ENCODE results near the gene SPX. TPM values are rescaled to one million over a fixed set of nuclear protein-coding genes. Genes with fewer than 3 reads are reported as not detected.

The SPX gene
- total RNA-seq, 4 donors from 2014 or later, result 0.21 TPM; not detected in 3

- Histone ChIP-seq H3K27ac (no peak overlapping the region), H3K27me3 (peaks cover 40% of the 10 kb centered on the region), H3K9me3 (no peaks in the 10 kb centered on the region), H3K4me3 (no peak overlapping the region), H3K4me1 (peaks cover 13% of the 10 kb centered on the region), H3K36me3 (no peaks in the 10 kb centered on the region)
- TF ChIP-seq POLR2AphosphoS5 (IDR thresholded peaks at IDR 0.05) (no peak), CTCF (IDR thresholded peaks at IDR 0.05) (no peak), POLR2A (IDR thresholded peaks at IDR 0.05) (no peak), EP300 (IDR thresholded peaks at IDR 0.05) (no peak)
- WGBS, result 89% methylated on average over 2 of the region's 2 CpGs
- DNase-seq (ENCODE audit: low spot score in 2 of 2), result no peak
These were observed 3.4 kb downstream of the SPX start for GRCh38 chr12:21529456-21529855.

- Histone ChIP-seq H3K27me3 (no peaks in the 10 kb centered on the region), H3K36me3 (no peaks in the 10 kb centered on the region), H3K27ac (no peak overlapping the region), H3K4me1 (no peaks in the 10 kb centered on the region), H3K4me3 (no peak overlapping the region), H3K9me3 (no peaks in the 10 kb centered on the region)
- no peak for DNase-seq (ENCODE audit: low spot score in 2 of 2)
- no peak for TF ChIP-seq EP300 (IDR thresholded peaks at IDR 0.05)
- no peak for TF ChIP-seq POLR2AphosphoS5 (IDR thresholded peaks at IDR 0.05)
- no peak for TF ChIP-seq CTCF (IDR thresholded peaks at IDR 0.05)
- TF ChIP-seq POLR2A (IDR thresholded peaks at IDR 0.05), result no peak
- WGBS, result 65% methylated on average over 5 of the region's 5 CpGs
These were observed 12.1 kb downstream of the SPX start for GRCh38 chr12:21538061-21538653.

- DNase-seq (ENCODE audit: low spot score in 2 of 2), result no peak
- Histone ChIP-seq H3K9me3 (no peaks in the 10 kb centered on the region), H3K36me3 (no peaks in the 10 kb centered on the region), H3K27me3 (no peaks in the 10 kb centered on the region), H3K4me3 (no peak overlapping the region), H3K27ac (no peak overlapping the region), H3K4me1 (no peaks in the 10 kb centered on the region)
- TF ChIP-seq CTCF (IDR thresholded peaks at IDR 0.05), result no peak
- TF ChIP-seq POLR2A (IDR thresholded peaks at IDR 0.05), result no peak
- no peak for TF ChIP-seq POLR2AphosphoS5 (IDR thresholded peaks at IDR 0.05)
- no peak for TF ChIP-seq EP300 (IDR thresholded peaks at IDR 0.05)
These were observed 13.7 kb downstream of the SPX start for GRCh38 chr12:21539797-21540196.

- no peak for DNase-seq (ENCODE audit: low spot score in 2 of 2)
- no peaks in the 10 kb centered on the region for H3K9me3 ChIP-seq
- WGBS, result 79% methylated on average over 6 of the region's 6 CpGs
- H3K4me3 ChIP-seq, result no peak overlapping the region
- H3K36me3 ChIP-seq, result no peaks in the 10 kb centered on the region
- H3K27me3 ChIP-seq, result no peaks in the 10 kb centered on the region
- no peaks in the 10 kb centered on the region for H3K4me1 ChIP-seq
- TF ChIP-seq CTCF (IDR thresholded peaks at IDR 0.05), result no peak
- TF ChIP-seq POLR2A (IDR thresholded peaks at IDR 0.05), result no peak
- no peak for TF ChIP-seq POLR2AphosphoS5 (IDR thresholded peaks at IDR 0.05)
- TF ChIP-seq EP300 (IDR thresholded peaks at IDR 0.05), result no peak
- no peak overlapping the region for H3K27ac ChIP-seq
These were observed 15.7 kb downstream of the SPX start for GRCh38 chr12:21541773-21542172.

- H3K36me3 ChIP-seq, result no peaks in the 10 kb centered on the region
- H3K4me3 ChIP-seq, result no peak overlapping the region
- H3K27ac ChIP-seq, result no peak overlapping the region
- H3K9me3 ChIP-seq, result no peaks in the 10 kb centered on the region
- H3K4me1 ChIP-seq, result no peaks in the 10 kb centered on the region
- WGBS, result 56% methylated on average over 5 of the region's 5 CpGs
- TF ChIP-seq POLR2AphosphoS5 (IDR thresholded peaks at IDR 0.05), result no peak
- no peak for TF ChIP-seq POLR2A (IDR thresholded peaks at IDR 0.05)
- TF ChIP-seq EP300 (IDR thresholded peaks at IDR 0.05), result no peak
- no peak for TF ChIP-seq CTCF (IDR thresholded peaks at IDR 0.05)
- DNase-seq (ENCODE audit: low spot score in 2 of 2), result no peak
- no peaks in the 10 kb centered on the region for H3K27me3 ChIP-seq
These were observed 16.3 kb downstream of the SPX start for GRCh38 chr12:21542403-21542802.

All from suprapubic skin (tissue), 4 donors.